Endothelial cell of umbilical vein (primary cell): Measurements from ENCODE around the gene ABCA8.

ENCODE experiments used
- EZH2 ChIP-seq: IDR thresholded peaks from 2 replicates; pipeline ENCODE4 v1.6.1; 2012; ENCODE audit warnings: borderline replicate concordance, low read depth, mild to moderate bottlenecking, moderate library complexity, low read length, inconsistent platforms; ENCODE audit not compliant: severe bottlenecking
- MYC ChIP-seq: IDR thresholded peaks from one replicate; pipeline ENCODE4 v1.6.1; 2011; ENCODE audit warnings: mild to moderate bottlenecking, low read depth, low read length
- POLR2A ChIP-seq: IDR thresholded peaks from 2 replicates; pipeline ENCODE4 v1.6.1; 2012; ENCODE audit warnings: low read depth, mild to moderate bottlenecking, control low read depth, low read length
- TF ChIP-seq, protein P1 (sequence below), 2 donors: IDR thresholded peaks; 1 replicate in 1 of 2; 2 replicates in 1 of 2; pipeline ENCODE4 v1.5.1; 2011; ENCODE audit warnings: low read length in 2 of 2, mild to moderate bottlenecking in 2 of 2, moderate library complexity in 2 of 2, control low read depth in 1 of 2, inconsistent platforms in 1 of 2, low read depth in 1 of 2; ENCODE audit not compliant: insufficient read depth in 1 of 2; ENCODE audit errors: extremely low read depth in 1 of 2

DNA sequence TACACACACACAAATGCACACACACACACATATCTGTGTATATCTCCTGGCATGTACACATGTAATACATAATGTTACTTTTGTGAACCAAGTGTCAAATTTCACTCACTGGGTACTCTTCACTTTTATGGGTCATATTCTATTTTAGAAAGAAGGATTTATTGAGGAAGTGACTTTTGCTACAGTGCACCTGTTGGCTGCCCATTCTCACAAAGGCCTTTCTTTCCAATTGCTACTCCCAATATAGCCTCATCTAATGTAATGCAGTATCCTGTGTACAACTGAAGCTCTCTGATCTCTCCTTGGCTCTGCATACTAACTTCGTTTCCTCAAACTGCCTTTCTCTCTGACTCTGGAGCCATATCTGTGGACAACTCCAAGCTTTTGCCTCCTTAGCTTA is 107.5 kb downstream of the ABCA8 start:
- no peak for TF ChIP-seq EZH2
- TF ChIP-seq, protein P1, sequence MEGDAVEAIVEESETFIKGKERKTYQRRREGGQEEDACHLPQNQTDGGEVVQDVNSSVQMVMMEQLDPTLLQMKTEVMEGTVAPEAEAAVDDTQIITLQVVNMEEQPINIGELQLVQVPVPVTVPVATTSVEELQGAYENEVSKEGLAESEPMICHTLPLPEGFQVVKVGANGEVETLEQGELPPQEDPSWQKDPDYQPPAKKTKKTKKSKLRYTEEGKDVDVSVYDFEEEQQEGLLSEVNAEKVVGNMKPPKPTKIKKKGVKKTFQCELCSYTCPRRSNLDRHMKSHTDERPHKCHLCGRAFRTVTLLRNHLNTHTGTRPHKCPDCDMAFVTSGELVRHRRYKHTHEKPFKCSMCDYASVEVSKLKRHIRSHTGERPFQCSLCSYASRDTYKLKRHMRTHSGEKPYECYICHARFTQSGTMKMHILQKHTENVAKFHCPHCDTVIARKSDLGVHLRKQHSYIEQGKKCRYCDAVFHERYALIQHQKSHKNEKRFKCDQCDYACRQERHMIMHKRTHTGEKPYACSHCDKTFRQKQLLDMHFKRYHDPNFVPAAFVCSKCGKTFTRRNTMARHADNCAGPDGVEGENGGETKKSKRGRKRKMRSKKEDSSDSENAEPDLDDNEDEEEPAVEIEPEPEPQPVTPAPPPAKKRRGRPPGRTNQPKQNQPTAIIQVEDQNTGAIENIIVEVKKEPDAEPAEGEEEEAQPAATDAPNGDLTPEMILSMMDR (IDR thresholded peaks at IDR 0.05; ENCODE audit: extremely low read depth in 1 of 2, insufficient read depth in 1 of 2, low read depth in 1 of 2, low read length in 2 of 2), result no peak
- no peak for TF ChIP-seq MYC
- no peak for TF ChIP-seq POLR2A
